HEK293T (cell line): ENCODE data around the gene PRKG1.

ENCODE experiments used
- CTCF ChIA-PET: fragments of 350-600 bp; formaldehyde crosslinking; extraction: SDS; loops from one replicate; lab custom pipeline; 2021; ENCODE audit warnings: antibody characterized with exemption, inconsistent platforms; lab: Yijun Ruan, JAX
- POLR2A ChIA-PET: fragments of 350-600 bp; formaldehyde crosslinking; extraction: SDS; loops from one replicate; lab custom pipeline; 2020; ENCODE audit warnings: antibody characterized with exemption, inconsistent platforms; lab: Yijun Ruan, JAX
- DNase-seq: peaks from one replicate; pipeline ENCODE4 v3.0.0; 2012; ENCODE audit warnings: mixed read lengths; ENCODE audit errors: extremely low spot score
- ARNT ChIP-seq: fragments of 450-650 bp; IDR thresholded peaks from 2 replicates; pipeline ENCODE4 v1.6.1; 2017; ENCODE audit warnings: mild to moderate bottlenecking
- BHLHE40 ChIP-seq: fragments of 450-650 bp; IDR thresholded peaks from 2 replicates; pipeline ENCODE4 v1.6.1; 2016; ENCODE audit warnings: mild to moderate bottlenecking, moderate library complexity, borderline replicate concordance
- CTBP1 ChIP-seq: fragments of 450-650 bp; IDR thresholded peaks from 2 replicates; pipeline ENCODE4 v1.6.1; 2016; ENCODE audit warnings: borderline replicate concordance
- ELF4 ChIP-seq: fragments of 450-650 bp; IDR thresholded peaks from 2 replicates; pipeline ENCODE4 v1.6.1; 2017; ENCODE audit warnings: antibody characterized with exemption
- FOXA1 ChIP-seq: fragments of 450-650 bp; IDR thresholded peaks from 2 replicates; pipeline ENCODE4 v1.6.1; 2016; ENCODE audit warnings: mild to moderate bottlenecking
- FOXK2 ChIP-seq: fragments of 450-650 bp; IDR thresholded peaks from 2 replicates; pipeline ENCODE4 v1.6.1; 2016; ENCODE audit warnings: mild to moderate bottlenecking
- FOXM1 ChIP-seq: fragments of 450-650 bp; IDR thresholded peaks from 2 replicates; pipeline ENCODE4 v1.6.1; 2017; ENCODE audit warnings: mild to moderate bottlenecking, borderline replicate concordance
- HDGF ChIP-seq: fragments of 450-650 bp; IDR thresholded peaks from 2 replicates; pipeline ENCODE4 v1.6.1; 2017; ENCODE audit warnings: antibody characterized with exemption, borderline replicate concordance
- L3MBTL2 ChIP-seq: fragments of 450-650 bp; conservative IDR thresholded peaks from 2 replicates; pipeline ENCODE4 v1.6.1; 2016; ENCODE audit warnings: mild to moderate bottlenecking
- LEF1 ChIP-seq: fragments of 450-650 bp; IDR thresholded peaks from 2 replicates; pipeline ENCODE4 v1.6.1; 2017; ENCODE audit warnings: mild to moderate bottlenecking, borderline replicate concordance
- NFRKB ChIP-seq: fragments of 450-650 bp; IDR thresholded peaks from 2 replicates; pipeline ENCODE4 v1.6.1; 2016; ENCODE audit warnings: mild to moderate bottlenecking, moderate library complexity
- PKNOX1 ChIP-seq: fragments of 450-650 bp; IDR thresholded peaks from 2 replicates; pipeline ENCODE4 v1.6.1; 2016
- SP1 ChIP-seq: fragments of 450-650 bp; IDR thresholded peaks from 2 replicates; pipeline ENCODE4 v1.6.1; 2017
- SUZ12 ChIP-seq: fragments of 450-650 bp; IDR thresholded peaks from 2 replicates; pipeline ENCODE4 v1.6.1; 2016; ENCODE audit warnings: mild to moderate bottlenecking
- TARDBP ChIP-seq: fragments of 450-650 bp; IDR thresholded peaks from 2 replicates; pipeline ENCODE4 v1.6.1; 2016
- ZNF384 ChIP-seq: fragments of 450-650 bp; IDR thresholded peaks from 2 replicates; pipeline ENCODE4 v1.6.1; 2016

Gene PRKG1

DNA sequence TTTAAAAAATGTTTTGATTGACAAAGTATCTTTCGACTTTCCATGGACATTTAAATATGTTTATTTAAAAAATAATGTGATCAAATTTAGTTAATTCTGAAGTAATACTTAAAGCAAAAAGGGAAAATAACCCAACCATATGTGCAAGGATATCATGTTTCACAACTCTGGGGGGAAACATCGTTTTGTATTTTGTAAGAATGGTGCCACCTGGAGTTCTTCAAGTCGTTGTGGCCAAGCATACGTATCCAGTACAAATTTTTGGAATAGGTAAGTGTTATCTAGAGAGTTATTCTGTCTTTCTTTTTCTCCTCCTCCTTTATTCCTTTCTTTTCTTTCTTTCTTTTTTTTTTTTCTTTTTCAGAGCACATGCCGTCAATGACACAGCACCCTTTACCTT, 801.3 kb downstream of the PRKG1 start:
- no peak for DNase-seq
- TF ChIP-seq L3MBTL2 = no peak
- TF ChIP-seq ARNT = no peak
- ChIA-PET CTCF (interaction anchor here (1.3 kb wide), 1 partner anchor 942 kb away, joined by 4 read pairs; no protein-coding TSS in a partner anchor), POLR2A (no interaction called here)

DNA sequence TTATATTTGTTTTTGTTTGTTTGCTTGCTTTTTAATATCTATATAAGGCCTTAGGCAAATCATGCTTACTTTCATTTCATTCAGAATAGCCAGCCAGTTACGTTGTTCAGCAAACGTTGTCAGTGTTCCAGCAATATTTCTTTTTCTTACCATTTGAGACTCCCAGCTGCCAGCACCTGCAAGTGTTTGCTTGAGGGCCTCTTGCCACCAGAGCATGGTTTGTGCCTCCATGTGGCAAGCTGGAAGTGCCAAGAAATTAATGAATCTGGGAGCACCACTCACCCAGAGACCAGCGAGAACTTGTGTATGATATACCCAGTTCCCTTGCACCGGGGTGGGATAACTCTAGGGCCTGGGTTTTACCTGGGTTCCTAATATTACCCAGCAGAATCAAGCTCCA, 802.2 kb downstream of the PRKG1 start:
- DNase-seq = no peak
- ChIA-PET POLR2A (no interaction called here), CTCF (no interaction called here)
- TF ChIP-seq CTBP1 (no peak), ZNF384 (no peak), TARDBP (no peak), SUZ12 (no peak), FOXA1 (no peak), SP1 (no peak), LEF1 (no peak), ELF4 (no peak), FOXK2 (no peak), BHLHE40 (no peak), FOXM1 (no peak), L3MBTL2 (no peak), PKNOX1 (no peak)

DNA sequence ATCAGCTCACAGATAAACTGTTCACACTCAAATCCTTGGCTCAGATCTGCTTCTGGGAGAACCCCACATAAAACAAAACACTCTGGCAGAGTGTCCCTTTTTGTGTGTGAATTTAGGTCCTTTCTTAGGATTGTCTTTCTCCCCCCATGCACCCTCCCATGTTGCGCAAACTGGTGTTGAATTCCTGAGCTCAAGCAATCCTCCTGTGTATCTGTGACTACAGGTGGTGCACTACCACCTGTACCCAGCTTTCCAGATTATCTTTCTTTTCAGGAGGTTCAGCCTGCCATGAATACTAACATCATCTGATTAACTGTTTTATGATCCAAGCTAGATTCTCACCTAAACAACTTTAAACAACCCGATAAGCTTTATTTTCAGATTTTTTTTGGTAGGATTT, 802.7 kb downstream of the PRKG1 start:
- no peak for TF ChIP-seq HDGF
- no peak for TF ChIP-seq FOXM1
- no peak for TF ChIP-seq ELF4
- no peak for TF ChIP-seq CTBP1
- DNase-seq = no peak
- POLR2A ChIA-PET = no interaction called here
- CTCF ChIA-PET = interaction anchor here (0.7 kb wide), 1 partner anchor 58 kb away, joined by 3 read pairs; no protein-coding TSS in a partner anchor

GRCh38 chr10:51877636-51878035, 803.3 kb downstream of the PRKG1 start:
- CTCF ChIA-PET = interaction anchor here (0.7 kb wide), 1 partner anchor 57 kb away, joined by 3 read pairs; no protein-coding TSS in a partner anchor
- POLR2A ChIA-PET = no interaction called here
- no peak for DNase-seq
- TF ChIP-seq SP1 (no peak), SUZ12 (no peak), FOXK2 (no peak), CTBP1 (no peak), L3MBTL2 (no peak), LEF1 (no peak), FOXA1 (no peak), TARDBP (no peak), ARNT (no peak), PKNOX1 (no peak), ZNF384 (no peak), NFRKB (no peak)

- ChIA-PET CTCF (no interaction called here), POLR2A (no interaction called here)
- TF ChIP-seq FOXA1 (no peak), CTBP1 (no peak), ARNT (no peak), NFRKB (no peak), FOXM1 (no peak), HDGF (no peak), ZNF384 (no peak), L3MBTL2 (no peak)
- DNase-seq = no peak
Measured at GRCh38 chr10:51878695-51879094, 804.4 kb downstream of the PRKG1 start.

- TF ChIP-seq LEF1 (no peak), L3MBTL2 (no peak), ZNF384 (no peak), FOXA1 (no peak), TARDBP (no peak), FOXM1 (no peak), SUZ12 (no peak), SP1 (no peak), CTBP1 (no peak), BHLHE40 (no peak), ELF4 (no peak), NFRKB (no peak), ARNT (no peak), HDGF (no peak), FOXK2 (no peak), PKNOX1 (no peak)
- POLR2A ChIA-PET = no interaction called here
- CTCF ChIA-PET = interaction anchor here (0.8 kb wide), 1 partner anchor 124 kb away, joined by 3 read pairs; no protein-coding TSS in a partner anchor
- no peak for DNase-seq
Measured at GRCh38 chr10:51879238-51879637, 805.0 kb downstream of the PRKG1 start.

GRCh38 chr10:51881213-51881612, 806.9 kb downstream of the PRKG1 start:
- POLR2A ChIA-PET = no interaction called here
- no peak for DNase-seq
- no peak for TF ChIP-seq FOXK2
- TF ChIP-seq FOXM1 = no peak
- no peak for TF ChIP-seq LEF1
- no peak for TF ChIP-seq ELF4
- no peak for TF ChIP-seq HDGF
- TF ChIP-seq BHLHE40 = no peak
- TF ChIP-seq L3MBTL2 = no peak
- no peak for TF ChIP-seq PKNOX1
- TF ChIP-seq NFRKB = no peak
- no peak for TF ChIP-seq TARDBP
- TF ChIP-seq SUZ12 = no peak
- TF ChIP-seq FOXA1 = no peak
- TF ChIP-seq ZNF384 = no peak
- no peak for TF ChIP-seq CTBP1
- no peak for TF ChIP-seq ARNT
- TF ChIP-seq SP1 = no peak
- CTCF ChIA-PET = no interaction called here
